GM23338 (cell line): ENCODE results near the gene ADAMTS13. TPM values are rescaled to one million over a fixed set of nuclear protein-coding genes. Genes with fewer than 3 reads are reported as not detected.

Experiments
- ATAC-seq: fragments of 200-7000 bp; cut with Tn5 transposase; 3 replicates; pipeline ENCODE4 v1.9.1; 2020
- DNase-seq: peaks from one replicate; pipeline ENCODE4 v3.0.0-alpha.2; 2015; ENCODE audit warnings: low spot score
- H2AFZ ChIP-seq: fragments of 200-600 bp; sonication (generic); 2 replicates; pipeline ENCODE4 v1.8.0; 2016; ENCODE audit warnings: antibody characterized with exemption, mild to moderate bottlenecking, moderate library complexity
- H3F3A ChIP-seq: fragments of 200-600 bp; sonication (generic); replicated peaks from 2 replicates; pipeline ENCODE4 v1.8.0; 2017; ENCODE audit warnings: antibody characterized with exemption, mixed run types, low read depth
- H3K27ac ChIP-seq: fragments of 200-600 bp; sonication (generic); 2 replicates; pipeline ENCODE4 v1.6.1; 2016; ENCODE audit warnings: low read depth
- H3K27me3 ChIP-seq: fragments of 200-600 bp; sonication (generic); 2 replicates; pipeline ENCODE4 v1.8.0; 2016; ENCODE audit warnings: mild to moderate bottlenecking, mixed run types, moderate library complexity; ENCODE audit not compliant: insufficient read depth
- H3K36me3 ChIP-seq: fragments of 200-600 bp; sonication (generic); 2 replicates; pipeline ENCODE4 v1.8.0; 2016; ENCODE audit warnings: mild to moderate bottlenecking; ENCODE audit not compliant: insufficient read depth
- H3K4me1 ChIP-seq: fragments of 200-600 bp; sonication (generic); 2 replicates; pipeline ENCODE4 v1.8.0; 2016; ENCODE audit warnings: mild to moderate bottlenecking, moderate library complexity; ENCODE audit not compliant: insufficient read depth
- H3K4me2 ChIP-seq: fragments of 200-600 bp; sonication (generic); 2 replicates; pipeline ENCODE4 v1.7.1; 2017; ENCODE audit warnings: mixed run types
- H3K4me3 ChIP-seq: fragments of 200-600 bp; sonication (generic); 2 replicates; pipeline ENCODE4 v1.6.1; 2016; ENCODE audit warnings: mixed run types
- H3K79me2 ChIP-seq: fragments of 200-600 bp; sonication (generic); replicated peaks from 2 replicates; pipeline ENCODE4 v1.8.0; 2017; ENCODE audit warnings: mild to moderate bottlenecking; ENCODE audit not compliant: insufficient read depth
- H3K9me2 ChIP-seq: fragments of 200-600 bp; sonication (generic); 2 replicates; pipeline ENCODE4 v1.8.0; 2017; ENCODE audit not compliant: insufficient read depth
- H4K20me1 ChIP-seq: fragments of 200-600 bp; sonication (generic); replicated peaks from 2 replicates; pipeline ENCODE4 v1.8.0; 2017; ENCODE audit warnings: mild to moderate bottlenecking; ENCODE audit not compliant: insufficient read depth
- H3K27ac Mint-ChIP-seq: 2 replicates; pipeline ENCODE4 v1.8.0; 2020; ENCODE audit warnings: inconsistent platforms, mild to moderate bottlenecking, moderate library complexity, mixed read lengths
- H3K27me3 Mint-ChIP-seq: 3 replicates; pipeline ENCODE4 v1.8.0; 2022; ENCODE audit warnings: low read depth, mild to moderate bottlenecking, moderate library complexity, mixed read lengths, inconsistent platforms; ENCODE audit not compliant: insufficient read depth, poor library complexity
- H3K36me3 Mint-ChIP-seq: 3 replicates; pipeline ENCODE4 v1.8.0; 2021; ENCODE audit warnings: low read depth, mild to moderate bottlenecking, inconsistent platforms, moderate library complexity, mixed read lengths
- H3K4me1 Mint-ChIP-seq: 3 replicates; pipeline ENCODE4 v1.8.0; 2020; ENCODE audit warnings: mild to moderate bottlenecking, inconsistent platforms, mixed read lengths
- H3K4me3 Mint-ChIP-seq: 3 replicates; pipeline ENCODE4 v1.8.0; 2021; ENCODE audit warnings: moderate library complexity, mild to moderate bottlenecking, inconsistent platforms, mixed read lengths
- H3K9me3 Mint-ChIP-seq: 3 replicates; pipeline ENCODE4 v1.8.0; 2020; ENCODE audit warnings: moderate library complexity, mild to moderate bottlenecking, inconsistent platforms, mixed read lengths
- CTCF ChIP-seq, 2 experiments: fragments of 200-600 bp in 1 of 2; sonication (generic) in 1 of 2; conservative IDR thresholded peaks; 2 replicates each; pipeline versions ENCODE4 v1.5.1 to v1.6.1; 2016 to 2017; ENCODE audit warnings: antibody characterized with exemption in 2 of 2, low read depth in 2 of 2, mild to moderate bottlenecking in 2 of 2, moderate library complexity in 1 of 2
- ETS1 ChIP-seq: IDR thresholded peaks from 2 replicates; pipeline ENCODE4 v1.6.1; 2016; ENCODE audit warnings: antibody characterized with exemption
- EZH2 ChIP-seq: fragments of 200-600 bp; sonication (generic); IDR thresholded peaks from one replicate; pipeline ENCODE4 v1.8.0; 2017; ENCODE audit warnings: antibody characterized with exemption, mild to moderate bottlenecking, low read depth; ENCODE audit not compliant: unreplicated experiment
- EZH2phosphoT487 ChIP-seq: fragments of 200-600 bp; sonication (generic); IDR thresholded peaks from one replicate; pipeline ENCODE4 v1.8.1; 2018; ENCODE audit warnings: antibody characterized with exemption; ENCODE audit not compliant: unreplicated experiment
- NANOG ChIP-seq: IDR thresholded peaks from 2 replicates; pipeline ENCODE4 v1.6.1; 2016; ENCODE audit warnings: antibody characterized with exemption, borderline replicate concordance
- POLR2AphosphoS5 ChIP-seq: IDR thresholded peaks from 2 replicates; pipeline ENCODE4 v1.6.1; 2016; ENCODE audit warnings: antibody characterized with exemption, low read depth
- STAT1 ChIP-seq: IDR thresholded peaks from one replicate; pipeline ENCODE4 v1.6.1; 2016; ENCODE audit warnings: antibody characterized with exemption; ENCODE audit not compliant: unreplicated experiment
- ZNF114 ChIP-seq: fragments of 250-450 bp; sonication (Bioruptor Pico); IDR thresholded peaks from 2 replicates; pipeline ENCODE4 v1.5.0; 2020; ENCODE audit warnings: mild to moderate bottlenecking, moderate library complexity
- ZNF331 ChIP-seq: fragments of 250-450 bp; sonication (Bioruptor Pico); IDR thresholded peaks from 2 replicates; pipeline ENCODE4 v1.5.0; 2020; ENCODE audit warnings: low read depth, mild to moderate bottlenecking, moderate library complexity
- polyA plus RNA-seq: library from polyadenylated mRNA; unstranded; fragments of >200 nt; fragmentation: Nextera tagmentation; extraction: Ambion mirVana; gene quantifications from 2 replicates; pipeline ENCODE4 v1.2.1, GENCODE V29; 2016
- total RNA-seq: library from RNA; depleted of rRNA; stranded (reverse); fragments of >200 nt; shearing (Covaris generic); gene quantifications from 2 replicates; pipeline ENCODE4 v1.2.3, GENCODE V29; 2014

ADAMTS13 gene
- total and polyA plus RNA-seq, 2 experiments from 2014 or later = 6.0 TPM

- DNase-seq (no peak), ATAC-seq (no peak)
- H2AFZ ChIP-seq = no peak overlapping the region
- no peaks in the 10 kb centered on the region for H3F3A ChIP-seq
- H3K79me2 ChIP-seq = no peaks in the 10 kb centered on the region
- H3K27ac Mint-ChIP-seq = no peak overlapping the region
- H3K27me3 Mint-ChIP-seq = peaks cover 5% of the 10 kb centered on the region
- H3K36me3 Mint-ChIP-seq = peaks cover 3% of the 10 kb centered on the region; the same call in 1 of the 3 replicates
- no peak overlapping the region for H3K4me3 ChIP-seq
- peaks cover 18% of the 10 kb centered on the region for H3K4me1 Mint-ChIP-seq
- no peaks in the 10 kb centered on the region for H3K27me3 ChIP-seq
- H4K20me1 ChIP-seq = no peaks in the 10 kb centered on the region
- no peak for TF ChIP-seq NANOG
- no peak for TF ChIP-seq STAT1
- TF ChIP-seq POLR2AphosphoS5 = no peak
- TF ChIP-seq EZH2phosphoT487 = no peak
- TF ChIP-seq CTCF (conservative IDR thresholded peaks at IDR 0.05; ENCODE audit: low read depth in 2 of 2) = no peak
- TF ChIP-seq ETS1 = no peak
- no peak for TF ChIP-seq ZNF114 (CRISPR knock-in tag)
- TF ChIP-seq EZH2 = no peak
- H3K27ac ChIP-seq = no peak overlapping the region
- H3K4me1 ChIP-seq = peaks cover 15% of the 10 kb centered on the region
- H3K36me3 ChIP-seq = no peaks in the 10 kb centered on the region
- H3K9me2 ChIP-seq = no peaks in the 10 kb centered on the region
- no peak overlapping the region for H3K4me2 ChIP-seq
- H3K4me3 Mint-ChIP-seq = no peak overlapping the region
- H3K9me3 Mint-ChIP-seq = peaks cover 19% of the 10 kb centered on the region
Observed at GRCh38 chr9:133506653-133507038, 84.5 kb downstream of the ADAMTS13 start.

GRCh38 chr9:133507246-133507965 is 85.2 kb downstream of the ADAMTS13 start:
- Mint-ChIP-seq H3K9me3 (peaks cover 11% of the 10 kb centered on the region), H3K4me1 (peaks cover 18% of the 10 kb centered on the region), H3K36me3 (peaks cover under 1% of the 10 kb centered on the region; the same call in 1 of the 3 replicates), H3K27me3 (peaks cover 5% of the 10 kb centered on the region), H3K4me3 (no peak overlapping the region), H3K27ac (no peak overlapping the region)
- ATAC-seq (no peak), DNase-seq (no peak)
- Histone ChIP-seq H3K79me2 (no peaks in the 10 kb centered on the region), H3F3A (peaks cover 5% of the 10 kb centered on the region; the same call in 1 of the 2 replicates), H2AFZ (no peak overlapping the region), H3K4me1 (peaks cover 15% of the 10 kb centered on the region), H4K20me1 (no peaks in the 10 kb centered on the region), H3K27ac (no peak overlapping the region), H3K4me3 (no peak overlapping the region), H3K9me2 (no peaks in the 10 kb centered on the region), H3K36me3 (no peaks in the 10 kb centered on the region), H3K27me3 (no peaks in the 10 kb centered on the region), H3K4me2 (no peak overlapping the region)
- TF ChIP-seq ZNF331 (CRISPR knock-in tag) (no peak), EZH2 (no peak)
